Measurements from ENCODE around the gene CITED1. TPM values are rescaled to one million over a fixed set of nuclear protein-coding genes. Genes with fewer than 3 reads are reported as not detected.

CITED1 gene
- total RNA-seq, 1 donor from 2014 or later, result not detected

Other genes starting within 250 kb of the CITED1 start
- gene RTL5, start 174.0 kb downstream of the CITED1 start, total RNA-seq, result 2.5 TPM
- 10.3 TPM for gene PIN4, start 124.2 kb downstream of the CITED1 start, total RNA-seq
- 0.05 TPM for gene ERCC6L, start 66.9 kb downstream of the CITED1 start, total RNA-seq
- 380 TPM for gene RPS4X, start 28.7 kb downstream of the CITED1 start, total RNA-seq

All from left ventricle myocardium superior (tissue), 1 donor.